Sigmoid colon (tissue), 7 donors: ENCODE measurements around the gene KRT3. TPM values are rescaled to one million over a fixed set of nuclear protein-coding genes. Genes with fewer than 3 reads are reported as not detected.

Experiments used
- DNase-seq: peaks from one replicate; pipeline ENCODE4 v3.0.0-alpha.2; 2019
- H3K27ac ChIP-seq, 4 donors: fragments of 200-600 bp; sonication (generic); one replicate each; pipeline ENCODE4 v1.5.1; 2016 to 2019; ENCODE audit warnings: mild to moderate bottlenecking in 1 of 4
- H3K27me3 ChIP-seq, 3 donors: fragments of 200-600 bp; sonication (generic); one replicate each; pipeline ENCODE4 v1.5.1; 2019; ENCODE audit warnings: mild to moderate bottlenecking in 1 of 3
- H3K36me3 ChIP-seq, 4 donors: fragments of 200-600 bp; sonication (generic); one replicate each; pipeline ENCODE4 v1.5.1; 2016 to 2019
- H3K4me1 ChIP-seq, 4 donors: fragments of 200-600 bp; sonication (generic); one replicate each; pipeline ENCODE4 v1.5.1; 2017 to 2019
- H3K4me3 ChIP-seq, 4 donors: fragments of 200-600 bp; sonication (generic); one replicate each; pipeline ENCODE4 v1.5.1; 2017 to 2019; ENCODE audit warnings: mild to moderate bottlenecking in 2 of 4, moderate library complexity in 1 of 4
- H3K9me3 ChIP-seq, 4 donors: fragments of 200-600 bp in 3 of 4; sonication (generic) in 3 of 4; one replicate each; pipeline versions ENCODE4 v1.5.1 to v1.6.1; 2013 to 2019
- EP300 ChIP-seq, 4 donors: sonication (generic); formaldehyde crosslinking; IDR thresholded peaks; one replicate each; pipeline ENCODE4 v1.6.1; 2017; ENCODE audit warnings: antibody characterized with exemption in 4 of 4
- POLR2A ChIP-seq, 2 donors: fragments of 450-650 bp; IDR thresholded peaks; one replicate each; pipeline ENCODE4 v1.6.1; 2016; ENCODE audit warnings: antibody characterized with exemption in 2 of 2, mild to moderate bottlenecking in 2 of 2, moderate library complexity in 2 of 2
- POLR2AphosphoS5 ChIP-seq, 4 donors: sonication (generic); formaldehyde crosslinking; IDR thresholded peaks; one replicate each; pipeline ENCODE4 v1.6.1; 2017; ENCODE audit warnings: antibody characterized with exemption in 4 of 4
- WGBS, 2 donors: extraction: QIAGEN DNeasy Blood & Tissue Kit; methylation state at CpG; one replicate each; pipeline ENCODE4 v1.1.7; 2013; 5-methylcytosine and 5-hydroxymethylcytosine counted together
- intact Hi-C: fragments of 100-400 bp; cut with DNase I; formaldehyde crosslinking; loops from one replicate; pipeline ENCODE4 v1.15.1; 2023
- polyA plus RNA-seq, 3 donors: library from polyadenylated mRNA; stranded (reverse); fragments of 200-250 nt; gene quantifications; one replicate each; pipeline ENCODE4 v1.2.3, GENCODE V29; 2013
- total RNA-seq, 4 donors: library from RNA; depleted of rRNA; stranded (reverse); fragments of >200 nt; gene quantifications; one replicate each; pipeline ENCODE4 v1.1.0, GENCODE V29; 2016
- TF ChIP-seq, protein P1 (sequence below), 4 experiments: fragments of 450-650 bp in 3 of 4; fragments of 200-600 bp in 1 of 4; IDR thresholded peaks; one replicate each; pipeline ENCODE4 v1.5.1; 2016 to 2019; ENCODE audit warnings: antibody characterized with exemption in 4 of 4, mild to moderate bottlenecking in 3 of 4, moderate library complexity in 2 of 4
- donor health status: healthy with polysubstance abuse.
- donor health status: Bipolar disorder and iron deficiency.
- donor health status: healthy.

The KRT3 gene
- total and polyA plus RNA-seq, 7 donors = not detected

DNA sequence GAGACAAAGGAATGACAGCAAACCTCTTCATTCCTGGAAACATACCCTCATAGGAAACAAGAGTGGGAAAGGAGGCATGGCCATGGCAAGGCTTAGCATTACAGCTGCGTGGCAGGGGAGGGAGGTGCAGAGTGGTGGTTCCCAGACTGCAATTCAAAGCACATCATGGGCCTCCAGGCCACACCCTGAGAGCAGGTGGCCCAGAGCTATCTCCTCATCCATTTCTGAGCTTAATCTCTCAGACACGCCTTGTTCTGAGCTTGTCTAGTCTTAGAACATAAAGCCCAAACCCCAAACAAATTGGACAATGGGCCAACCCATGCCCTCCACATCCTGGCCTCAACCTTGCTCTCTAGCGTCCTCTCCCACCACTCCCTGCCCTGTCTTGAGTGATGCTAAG, 5.9 kb upstream of the KRT3 start:
- no peaks in the 10 kb centered on the region for H3K27me3 ChIP-seq
- H3K4me1 ChIP-seq = no peaks in the 10 kb centered on the region
- DNase-seq = no peak
- no peak overlapping the region for H3K27ac ChIP-seq
- WGBS, 2 donors = 36 to 67% methylated on average over 3 of the region's 3 CpGs
- no peak overlapping the region for H3K4me3 ChIP-seq
- intact Hi-C loops = no loop called here
- no peaks in the 10 kb centered on the region for H3K36me3 ChIP-seq
- H3K9me3 ChIP-seq = no peaks in the 10 kb centered on the region
- no peak for TF ChIP-seq POLR2A (IDR thresholded peaks at IDR 0.05)
- no peak for TF ChIP-seq EP300 (IDR thresholded peaks at IDR 0.05)
- no peak for TF ChIP-seq POLR2AphosphoS5 (IDR thresholded peaks at IDR 0.05)
- TF ChIP-seq, protein P1, sequence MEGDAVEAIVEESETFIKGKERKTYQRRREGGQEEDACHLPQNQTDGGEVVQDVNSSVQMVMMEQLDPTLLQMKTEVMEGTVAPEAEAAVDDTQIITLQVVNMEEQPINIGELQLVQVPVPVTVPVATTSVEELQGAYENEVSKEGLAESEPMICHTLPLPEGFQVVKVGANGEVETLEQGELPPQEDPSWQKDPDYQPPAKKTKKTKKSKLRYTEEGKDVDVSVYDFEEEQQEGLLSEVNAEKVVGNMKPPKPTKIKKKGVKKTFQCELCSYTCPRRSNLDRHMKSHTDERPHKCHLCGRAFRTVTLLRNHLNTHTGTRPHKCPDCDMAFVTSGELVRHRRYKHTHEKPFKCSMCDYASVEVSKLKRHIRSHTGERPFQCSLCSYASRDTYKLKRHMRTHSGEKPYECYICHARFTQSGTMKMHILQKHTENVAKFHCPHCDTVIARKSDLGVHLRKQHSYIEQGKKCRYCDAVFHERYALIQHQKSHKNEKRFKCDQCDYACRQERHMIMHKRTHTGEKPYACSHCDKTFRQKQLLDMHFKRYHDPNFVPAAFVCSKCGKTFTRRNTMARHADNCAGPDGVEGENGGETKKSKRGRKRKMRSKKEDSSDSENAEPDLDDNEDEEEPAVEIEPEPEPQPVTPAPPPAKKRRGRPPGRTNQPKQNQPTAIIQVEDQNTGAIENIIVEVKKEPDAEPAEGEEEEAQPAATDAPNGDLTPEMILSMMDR (IDR thresholded peaks at IDR 0.05) = no peak

DNA sequence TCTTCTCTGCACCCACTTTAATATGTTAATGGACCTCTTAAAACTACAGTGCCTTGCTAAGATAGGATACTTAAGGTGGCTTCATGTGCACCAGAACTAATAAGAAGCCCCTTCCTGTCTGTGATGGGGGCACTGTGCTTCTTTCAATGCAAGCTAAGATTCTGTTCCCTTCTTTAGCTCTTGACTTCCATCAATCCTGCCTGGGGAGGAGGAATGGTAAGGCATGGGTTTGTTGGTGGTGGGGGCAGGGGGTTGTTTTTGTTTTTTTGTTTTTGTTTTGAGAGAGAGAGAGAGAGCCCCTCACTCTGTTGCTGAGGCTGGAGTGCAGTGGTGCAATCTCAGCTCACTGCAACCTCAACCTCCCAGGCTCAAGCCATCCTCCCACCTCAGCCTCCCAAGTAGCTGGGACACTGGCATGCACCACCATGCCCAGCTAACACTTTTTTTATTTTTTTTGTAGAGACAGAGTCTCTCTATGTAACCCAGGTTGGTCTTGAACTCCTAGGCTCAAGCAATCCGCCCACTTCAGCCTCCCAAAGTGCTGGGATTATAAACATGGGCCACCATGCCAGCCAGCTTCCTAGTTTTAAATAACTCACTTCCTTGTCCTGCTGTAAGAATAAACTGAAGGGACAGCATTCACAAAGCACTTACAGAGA, 4.5 kb upstream of the KRT3 start:
- 5 to 53% methylated on average over 1 of the region's 1 CpG for WGBS, 2 donors
- intact Hi-C loops = no loop called here
- Histone ChIP-seq H3K4me3 (no peak overlapping the region), H3K27ac (no peak overlapping the region), H3K4me1 (no peaks in the 10 kb centered on the region), H3K36me3 (no peaks in the 10 kb centered on the region), H3K27me3 (no peaks in the 10 kb centered on the region), H3K9me3 (no peaks in the 10 kb centered on the region)
- no peak for DNase-seq
- TF ChIP-seq, protein P1 (IDR thresholded peaks at IDR 0.05) = no peak
- TF ChIP-seq POLR2A (IDR thresholded peaks at IDR 0.05) (no peak), POLR2AphosphoS5 (IDR thresholded peaks at IDR 0.05) (no peak), EP300 (IDR thresholded peaks at IDR 0.05) (no peak)

DNA sequence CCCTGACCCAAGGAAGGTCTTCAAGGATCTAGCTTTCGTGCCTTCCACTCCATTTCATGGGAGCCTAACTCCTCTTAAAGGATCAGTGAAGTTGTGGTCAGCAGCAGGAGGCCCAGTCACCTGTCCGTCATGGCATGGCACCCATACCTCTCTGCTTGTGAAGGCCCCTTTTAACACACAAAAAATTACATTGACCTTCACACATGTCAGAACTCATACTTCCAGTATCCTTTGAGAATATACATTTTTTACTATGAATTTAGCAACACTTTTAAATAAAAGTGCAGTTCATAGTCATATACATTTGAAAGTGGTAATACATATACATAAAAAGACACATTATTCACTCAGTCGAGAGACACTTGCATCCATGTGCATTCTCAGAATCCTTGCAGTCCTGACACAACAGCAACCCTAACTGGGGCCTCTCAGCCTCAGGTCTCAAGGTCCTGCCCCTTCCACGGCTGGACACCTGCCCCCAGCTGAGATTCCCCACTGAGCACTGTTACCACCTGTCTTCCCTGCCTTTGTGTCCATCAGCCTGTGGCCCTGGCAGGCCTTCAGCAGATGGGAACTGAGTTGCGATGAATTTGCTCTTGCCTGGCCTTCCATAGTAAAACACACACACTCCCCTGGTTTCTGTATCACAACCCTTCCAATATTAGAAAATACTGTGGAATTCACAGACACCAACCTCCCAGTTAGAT, 3.7 kb upstream of the KRT3 start:
- TF ChIP-seq, protein P1 (IDR thresholded peaks at IDR 0.05) = no peak
- no peak for TF ChIP-seq EP300 (IDR thresholded peaks at IDR 0.05)
- TF ChIP-seq POLR2AphosphoS5 (IDR thresholded peaks at IDR 0.05) = no peak
- TF ChIP-seq POLR2A (IDR thresholded peaks at IDR 0.05) = no peak
- Histone ChIP-seq H3K4me3 (no peak overlapping the region), H3K9me3 (no peaks in the 10 kb centered on the region), H3K27ac (no peak overlapping the region), H3K36me3 (no peaks in the 10 kb centered on the region), H3K27me3 (no peaks in the 10 kb centered on the region), H3K4me1 (no peaks in the 10 kb centered on the region)
- 81 to 83% methylated on average over 5 of the region's 5 CpGs for whole genome bisulfite sequencing, 2 donors
- intact Hi-C loops = no loop called here
- no peak for DNase-seq

DNA sequence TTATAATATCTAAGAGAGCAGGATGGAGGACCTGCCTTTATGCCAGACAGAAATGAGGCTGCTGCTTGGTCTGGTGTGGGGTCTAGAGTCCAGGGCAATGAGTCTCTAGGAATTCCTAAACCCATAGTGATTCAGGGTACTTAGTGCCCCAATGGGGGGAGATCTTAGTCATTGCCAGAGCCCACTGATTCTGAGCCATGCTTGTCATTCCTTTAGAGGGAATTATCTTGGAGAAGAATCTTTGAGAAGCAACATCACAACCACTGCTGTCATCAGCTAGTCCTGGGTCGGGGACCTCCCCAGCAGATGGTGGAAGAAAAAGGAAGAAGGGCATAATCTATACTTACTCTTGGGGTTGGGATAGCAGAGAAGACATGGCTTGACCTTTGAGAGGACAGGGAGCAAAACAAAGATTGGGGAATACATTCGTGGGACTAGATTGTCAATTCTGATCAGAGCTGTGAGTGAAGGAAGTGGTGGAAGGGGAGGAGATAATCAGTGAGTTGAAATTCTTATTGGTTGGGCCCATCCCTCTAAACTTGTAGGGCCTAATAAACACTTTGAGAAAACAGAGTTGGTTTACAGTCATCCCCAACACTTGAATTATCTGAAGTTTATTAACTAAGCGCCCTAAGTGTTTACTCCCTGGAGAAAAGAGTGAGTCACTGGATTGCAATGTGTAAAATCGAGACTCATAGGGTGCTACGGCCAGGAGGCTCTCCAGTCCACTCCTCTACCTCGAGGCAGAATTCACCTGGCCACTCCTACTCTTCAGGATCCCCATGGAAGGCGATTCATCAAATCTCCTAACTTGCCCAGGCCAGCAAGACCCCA, 3.0 kb upstream of the KRT3 start:
- Histone ChIP-seq H3K4me1 (no peaks in the 10 kb centered on the region), H3K27me3 (no peaks in the 10 kb centered on the region), H3K27ac (no peak overlapping the region), H3K4me3 (no peak overlapping the region), H3K9me3 (no peaks in the 10 kb centered on the region), H3K36me3 (no peaks in the 10 kb centered on the region)
- no peak for DNase-seq
- 46 to 62% methylated on average over 7 of the region's 7 CpGs for WGBS, 2 donors
- intact Hi-C loops = no loop called here
- TF ChIP-seq POLR2A (IDR thresholded peaks at IDR 0.05) = no peak
- TF ChIP-seq POLR2AphosphoS5 (IDR thresholded peaks at IDR 0.05) = no peak
- TF ChIP-seq EP300 (IDR thresholded peaks at IDR 0.05) = no peak
- TF ChIP-seq, protein P1 (IDR thresholded peaks at IDR 0.05) = no peak
